WTC11 (cell line): ENCODE results near the gene POLE2. TPM values are rescaled to one million over a fixed set of nuclear protein-coding genes. Genes with fewer than 3 reads are reported as not detected.

Source experiments
- ESRRA ChIP-seq: sonication (generic); formaldehyde crosslinking; IDR thresholded peaks from 2 replicates; pipeline ENCODE4 v1.8.1; 2022; ENCODE audit warnings: mild to moderate bottlenecking, missing genetic modification reagents, borderline replicate concordance
- ETV6 ChIP-seq: sonication (generic); formaldehyde crosslinking; IDR thresholded peaks from 2 replicates; pipeline ENCODE4 v1.8.1; 2022; ENCODE audit warnings: mild to moderate bottlenecking, missing genetic modification reagents
- FOXK1 ChIP-seq: sonication (generic); formaldehyde crosslinking; IDR thresholded peaks from 2 replicates; pipeline ENCODE4 v1.8.0; 2022; ENCODE audit warnings: mild to moderate bottlenecking, moderate library complexity, missing genetic modification reagents
- GABPB1 ChIP-seq: sonication (generic); formaldehyde crosslinking; IDR thresholded peaks from 2 replicates; pipeline ENCODE4 v1.8.1; 2023; ENCODE audit warnings: mild to moderate bottlenecking, missing genetic modification reagents
- MYBL2 ChIP-seq: sonication (generic); formaldehyde crosslinking; IDR thresholded peaks from 2 replicates; pipeline ENCODE4 v1.8.1; 2023; ENCODE audit warnings: mild to moderate bottlenecking, moderate library complexity, missing genetic modification reagents
- NFYB ChIP-seq: sonication (generic); formaldehyde crosslinking; conservative IDR thresholded peaks from 2 replicates; pipeline ENCODE4 v1.8.0; 2022; ENCODE audit warnings: low read depth, missing genetic modification reagents
- PRRX2 ChIP-seq: fragments of 250-450 bp; sonication (Bioruptor Pico); IDR thresholded peaks from 2 replicates; pipeline ENCODE4 v1.8.0; 2021; ENCODE audit warnings: mild to moderate bottlenecking
- TCF7 ChIP-seq: sonication (generic); formaldehyde crosslinking; IDR thresholded peaks from 2 replicates; pipeline ENCODE4 v1.8.0; 2022; ENCODE audit warnings: mild to moderate bottlenecking, low read depth, missing genetic modification reagents, moderate library complexity
- ZNF671 ChIP-seq: fragments of 250-450 bp; sonication (Bioruptor Pico); IDR thresholded peaks from 2 replicates; pipeline ENCODE4 v1.8.0; 2021; ENCODE audit warnings: mild to moderate bottlenecking
- total RNA-seq: library from RNA; stranded (reverse); gene quantifications from 3 replicates; pipeline ENCODE4 v1.2.3, GENCODE V29; 2021
- TF ChIP-seq, protein P1 (sequence below): sonication (generic); formaldehyde crosslinking; IDR thresholded peaks from 2 replicates; pipeline ENCODE4 v1.8.1; 2023; ENCODE audit warnings: mild to moderate bottlenecking, missing genetic modification reagents
- TF ChIP-seq, protein P2 (sequence below): fragments of 250-450 bp; sonication (Bioruptor Pico); IDR thresholded peaks from 2 replicates; pipeline ENCODE4 v1.9.0; 2021; ENCODE audit warnings: mild to moderate bottlenecking, borderline replicate concordance
- TF ChIP-seq, protein P3 (sequence below): sonication (generic); formaldehyde crosslinking; IDR thresholded peaks from 2 replicates; pipeline ENCODE4 v1.8.0; 2023; ENCODE audit warnings: missing genetic modification reagents, mild to moderate bottlenecking, borderline replicate concordance
- TF ChIP-seq, protein P4 (sequence below): sonication (generic); formaldehyde crosslinking; IDR thresholded peaks from 2 replicates; pipeline ENCODE4 v1.8.1; 2022; ENCODE audit warnings: low read depth, mild to moderate bottlenecking, moderate library complexity, missing genetic modification reagents, borderline replicate concordance
- TF ChIP-seq, protein P5 (sequence below): sonication (generic); formaldehyde crosslinking; IDR thresholded peaks from 2 replicates; pipeline ENCODE4 v1.8.0; 2022; ENCODE audit warnings: mild to moderate bottlenecking, missing genetic modification reagents
- TF ChIP-seq, protein P6 (sequence below): sonication (generic); formaldehyde crosslinking; IDR thresholded peaks from 2 replicates; pipeline ENCODE4 v1.8.0; 2023; ENCODE audit warnings: mild to moderate bottlenecking, missing genetic modification reagents

The POLE2 gene
- total RNA-seq, 1 experiment from 2014 or later, result 24.6 TPM

DNA sequence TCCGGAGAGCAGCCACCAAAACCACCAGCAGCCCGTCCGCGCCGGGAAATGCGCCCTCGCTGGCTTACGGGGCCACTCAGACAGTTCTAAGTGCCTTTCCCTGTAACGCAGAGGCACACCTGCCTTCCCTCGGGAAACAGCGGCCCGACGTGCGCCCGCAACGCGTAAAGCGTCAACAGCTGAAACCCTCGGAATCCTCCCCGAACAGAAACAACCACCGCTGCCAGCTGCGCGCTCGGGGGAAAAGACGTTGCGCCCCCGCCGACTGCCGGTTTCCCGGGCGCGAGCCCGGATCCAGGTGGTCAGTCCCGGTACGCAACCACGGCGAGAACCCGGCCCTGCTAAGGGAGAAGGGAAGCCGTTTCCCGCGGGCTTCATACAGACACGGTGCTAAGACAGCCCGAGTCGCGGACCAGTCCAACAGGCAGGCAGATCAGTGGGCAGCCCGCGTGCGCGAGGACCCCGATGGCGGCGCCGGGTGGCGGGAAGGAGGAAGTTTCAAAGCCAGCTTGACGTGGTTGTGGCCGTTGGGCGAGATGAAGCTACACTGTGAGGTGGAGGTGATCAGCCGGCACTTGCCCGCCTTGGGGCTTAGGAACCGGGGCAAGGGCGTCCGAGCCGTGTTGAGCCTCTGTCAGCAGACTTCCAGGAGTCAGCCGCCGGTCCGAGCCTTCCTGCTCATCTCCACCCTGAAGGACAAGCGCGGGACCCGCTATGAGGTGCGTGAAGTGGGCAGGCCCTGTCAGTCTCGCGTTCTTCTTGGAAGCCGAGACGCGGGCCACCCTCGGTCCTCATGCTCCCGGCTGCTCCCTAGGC, 89.3 kb downstream of the POLE2 start, which contains the start of gene LRR1 (continued):
- TF ChIP-seq, protein P1, sequence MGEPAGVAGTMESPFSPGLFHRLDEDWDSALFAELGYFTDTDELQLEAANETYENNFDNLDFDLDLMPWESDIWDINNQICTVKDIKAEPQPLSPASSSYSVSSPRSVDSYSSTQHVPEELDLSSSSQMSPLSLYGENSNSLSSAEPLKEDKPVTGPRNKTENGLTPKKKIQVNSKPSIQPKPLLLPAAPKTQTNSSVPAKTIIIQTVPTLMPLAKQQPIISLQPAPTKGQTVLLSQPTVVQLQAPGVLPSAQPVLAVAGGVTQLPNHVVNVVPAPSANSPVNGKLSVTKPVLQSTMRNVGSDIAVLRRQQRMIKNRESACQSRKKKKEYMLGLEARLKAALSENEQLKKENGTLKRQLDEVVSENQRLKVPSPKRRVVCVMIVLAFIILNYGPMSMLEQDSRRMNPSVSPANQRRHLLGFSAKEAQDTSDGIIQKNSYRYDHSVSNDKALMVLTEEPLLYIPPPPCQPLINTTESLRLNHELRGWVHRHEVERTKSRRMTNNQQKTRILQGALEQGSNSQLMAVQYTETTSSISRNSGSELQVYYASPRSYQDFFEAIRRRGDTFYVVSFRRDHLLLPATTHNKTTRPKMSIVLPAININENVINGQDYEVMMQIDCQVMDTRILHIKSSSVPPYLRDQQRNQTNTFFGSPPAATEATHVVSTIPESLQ (CRISPR knock-in tag), result no peak
- TF ChIP-seq ESRRA (CRISPR knock-in tag) (peak; percentile 69; the same call in 1 of the 2 replicates), MYBL2 (peak; percentile 91), PRRX2 (CRISPR knock-in tag) (no peak), NFYB (CRISPR knock-in tag) (no peak), TCF7 (CRISPR knock-in tag) (no peak), GABPB1 (peak; percentile 64), FOXK1 (CRISPR knock-in tag) (peak; percentile 92), ZNF671 (CRISPR knock-in tag) (no peak), ETV6 (CRISPR knock-in tag) (peak; percentile 76; the same call in 1 of the 2 replicates)
- TF ChIP-seq, protein P2, sequence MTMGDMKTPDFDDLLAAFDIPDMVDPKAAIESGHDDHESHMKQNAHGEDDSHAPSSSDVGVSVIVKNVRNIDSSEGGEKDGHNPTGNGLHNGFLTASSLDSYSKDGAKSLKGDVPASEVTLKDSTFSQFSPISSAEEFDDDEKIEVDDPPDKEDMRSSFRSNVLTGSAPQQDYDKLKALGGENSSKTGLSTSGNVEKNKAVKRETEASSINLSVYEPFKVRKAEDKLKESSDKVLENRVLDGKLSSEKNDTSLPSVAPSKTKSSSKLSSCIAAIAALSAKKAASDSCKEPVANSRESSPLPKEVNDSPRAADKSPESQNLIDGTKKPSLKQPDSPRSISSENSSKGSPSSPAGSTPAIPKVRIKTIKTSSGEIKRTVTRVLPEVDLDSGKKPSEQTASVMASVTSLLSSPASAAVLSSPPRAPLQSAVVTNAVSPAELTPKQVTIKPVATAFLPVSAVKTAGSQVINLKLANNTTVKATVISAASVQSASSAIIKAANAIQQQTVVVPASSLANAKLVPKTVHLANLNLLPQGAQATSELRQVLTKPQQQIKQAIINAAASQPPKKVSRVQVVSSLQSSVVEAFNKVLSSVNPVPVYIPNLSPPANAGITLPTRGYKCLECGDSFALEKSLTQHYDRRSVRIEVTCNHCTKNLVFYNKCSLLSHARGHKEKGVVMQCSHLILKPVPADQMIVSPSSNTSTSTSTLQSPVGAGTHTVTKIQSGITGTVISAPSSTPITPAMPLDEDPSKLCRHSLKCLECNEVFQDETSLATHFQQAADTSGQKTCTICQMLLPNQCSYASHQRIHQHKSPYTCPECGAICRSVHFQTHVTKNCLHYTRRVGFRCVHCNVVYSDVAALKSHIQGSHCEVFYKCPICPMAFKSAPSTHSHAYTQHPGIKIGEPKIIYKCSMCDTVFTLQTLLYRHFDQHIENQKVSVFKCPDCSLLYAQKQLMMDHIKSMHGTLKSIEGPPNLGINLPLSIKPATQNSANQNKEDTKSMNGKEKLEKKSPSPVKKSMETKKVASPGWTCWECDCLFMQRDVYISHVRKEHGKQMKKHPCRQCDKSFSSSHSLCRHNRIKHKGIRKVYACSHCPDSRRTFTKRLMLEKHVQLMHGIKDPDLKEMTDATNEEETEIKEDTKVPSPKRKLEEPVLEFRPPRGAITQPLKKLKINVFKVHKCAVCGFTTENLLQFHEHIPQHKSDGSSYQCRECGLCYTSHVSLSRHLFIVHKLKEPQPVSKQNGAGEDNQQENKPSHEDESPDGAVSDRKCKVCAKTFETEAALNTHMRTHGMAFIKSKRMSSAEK (CRISPR knock-in tag), result no peak
- TF ChIP-seq, protein P3, sequence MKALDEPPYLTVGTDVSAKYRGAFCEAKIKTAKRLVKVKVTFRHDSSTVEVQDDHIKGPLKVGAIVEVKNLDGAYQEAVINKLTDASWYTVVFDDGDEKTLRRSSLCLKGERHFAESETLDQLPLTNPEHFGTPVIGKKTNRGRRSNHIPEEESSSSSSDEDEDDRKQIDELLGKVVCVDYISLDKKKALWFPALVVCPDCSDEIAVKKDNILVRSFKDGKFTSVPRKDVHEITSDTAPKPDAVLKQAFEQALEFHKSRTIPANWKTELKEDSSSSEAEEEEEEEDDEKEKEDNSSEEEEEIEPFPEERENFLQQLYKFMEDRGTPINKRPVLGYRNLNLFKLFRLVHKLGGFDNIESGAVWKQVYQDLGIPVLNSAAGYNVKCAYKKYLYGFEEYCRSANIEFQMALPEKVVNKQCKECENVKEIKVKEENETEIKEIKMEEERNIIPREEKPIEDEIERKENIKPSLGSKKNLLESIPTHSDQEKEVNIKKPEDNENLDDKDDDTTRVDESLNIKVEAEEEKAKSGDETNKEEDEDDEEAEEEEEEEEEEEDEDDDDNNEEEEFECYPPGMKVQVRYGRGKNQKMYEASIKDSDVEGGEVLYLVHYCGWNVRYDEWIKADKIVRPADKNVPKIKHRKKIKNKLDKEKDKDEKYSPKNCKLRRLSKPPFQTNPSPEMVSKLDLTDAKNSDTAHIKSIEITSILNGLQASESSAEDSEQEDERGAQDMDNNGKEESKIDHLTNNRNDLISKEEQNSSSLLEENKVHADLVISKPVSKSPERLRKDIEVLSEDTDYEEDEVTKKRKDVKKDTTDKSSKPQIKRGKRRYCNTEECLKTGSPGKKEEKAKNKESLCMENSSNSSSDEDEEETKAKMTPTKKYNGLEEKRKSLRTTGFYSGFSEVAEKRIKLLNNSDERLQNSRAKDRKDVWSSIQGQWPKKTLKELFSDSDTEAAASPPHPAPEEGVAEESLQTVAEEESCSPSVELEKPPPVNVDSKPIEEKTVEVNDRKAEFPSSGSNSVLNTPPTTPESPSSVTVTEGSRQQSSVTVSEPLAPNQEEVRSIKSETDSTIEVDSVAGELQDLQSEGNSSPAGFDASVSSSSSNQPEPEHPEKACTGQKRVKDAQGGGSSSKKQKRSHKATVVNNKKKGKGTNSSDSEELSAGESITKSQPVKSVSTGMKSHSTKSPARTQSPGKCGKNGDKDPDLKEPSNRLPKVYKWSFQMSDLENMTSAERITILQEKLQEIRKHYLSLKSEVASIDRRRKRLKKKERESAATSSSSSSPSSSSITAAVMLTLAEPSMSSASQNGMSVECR (CRISPR knock-in tag), result peak; percentile 87
- TF ChIP-seq, protein P4, sequence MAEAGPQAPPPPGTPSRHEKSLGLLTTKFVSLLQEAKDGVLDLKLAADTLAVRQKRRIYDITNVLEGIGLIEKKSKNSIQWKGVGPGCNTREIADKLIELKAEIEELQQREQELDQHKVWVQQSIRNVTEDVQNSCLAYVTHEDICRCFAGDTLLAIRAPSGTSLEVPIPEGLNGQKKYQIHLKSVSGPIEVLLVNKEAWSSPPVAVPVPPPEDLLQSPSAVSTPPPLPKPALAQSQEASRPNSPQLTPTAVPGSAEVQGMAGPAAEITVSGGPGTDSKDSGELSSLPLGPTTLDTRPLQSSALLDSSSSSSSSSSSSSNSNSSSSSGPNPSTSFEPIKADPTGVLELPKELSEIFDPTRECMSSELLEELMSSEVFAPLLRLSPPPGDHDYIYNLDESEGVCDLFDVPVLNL (CRISPR knock-in tag), result peak; percentile 97
- TF ChIP-seq, protein P5, sequence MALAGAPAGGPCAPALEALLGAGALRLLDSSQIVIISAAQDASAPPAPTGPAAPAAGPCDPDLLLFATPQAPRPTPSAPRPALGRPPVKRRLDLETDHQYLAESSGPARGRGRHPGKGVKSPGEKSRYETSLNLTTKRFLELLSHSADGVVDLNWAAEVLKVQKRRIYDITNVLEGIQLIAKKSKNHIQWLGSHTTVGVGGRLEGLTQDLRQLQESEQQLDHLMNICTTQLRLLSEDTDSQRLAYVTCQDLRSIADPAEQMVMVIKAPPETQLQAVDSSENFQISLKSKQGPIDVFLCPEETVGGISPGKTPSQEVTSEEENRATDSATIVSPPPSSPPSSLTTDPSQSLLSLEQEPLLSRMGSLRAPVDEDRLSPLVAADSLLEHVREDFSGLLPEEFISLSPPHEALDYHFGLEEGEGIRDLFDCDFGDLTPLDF, result 0 out of 2 replicates have a peak, but pooled peaks have one; percentile 14
- TF ChIP-seq, protein P6, sequence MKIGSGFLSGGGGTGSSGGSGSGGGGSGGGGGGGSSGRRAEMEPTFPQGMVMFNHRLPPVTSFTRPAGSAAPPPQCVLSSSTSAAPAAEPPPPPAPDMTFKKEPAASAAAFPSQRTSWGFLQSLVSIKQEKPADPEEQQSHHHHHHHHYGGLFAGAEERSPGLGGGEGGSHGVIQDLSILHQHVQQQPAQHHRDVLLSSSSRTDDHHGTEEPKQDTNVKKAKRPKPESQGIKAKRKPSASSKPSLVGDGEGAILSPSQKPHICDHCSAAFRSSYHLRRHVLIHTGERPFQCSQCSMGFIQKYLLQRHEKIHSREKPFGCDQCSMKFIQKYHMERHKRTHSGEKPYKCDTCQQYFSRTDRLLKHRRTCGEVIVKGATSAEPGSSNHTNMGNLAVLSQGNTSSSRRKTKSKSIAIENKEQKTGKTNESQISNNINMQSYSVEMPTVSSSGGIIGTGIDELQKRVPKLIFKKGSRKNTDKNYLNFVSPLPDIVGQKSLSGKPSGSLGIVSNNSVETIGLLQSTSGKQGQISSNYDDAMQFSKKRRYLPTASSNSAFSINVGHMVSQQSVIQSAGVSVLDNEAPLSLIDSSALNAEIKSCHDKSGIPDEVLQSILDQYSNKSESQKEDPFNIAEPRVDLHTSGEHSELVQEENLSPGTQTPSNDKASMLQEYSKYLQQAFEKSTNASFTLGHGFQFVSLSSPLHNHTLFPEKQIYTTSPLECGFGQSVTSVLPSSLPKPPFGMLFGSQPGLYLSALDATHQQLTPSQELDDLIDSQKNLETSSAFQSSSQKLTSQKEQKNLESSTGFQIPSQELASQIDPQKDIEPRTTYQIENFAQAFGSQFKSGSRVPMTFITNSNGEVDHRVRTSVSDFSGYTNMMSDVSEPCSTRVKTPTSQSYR, result 0 out of 2 replicates have a peak, but pooled peaks have one; percentile 50
